SW 1271 (cell line): ENCODE measurements around the gene OR9G4.

Experiments used
- DNase-seq, 2 experiments: peaks; one replicate each; lab custom pipeline; 2025; lab: John Stamatoyannopoulos, UW

The OR9G4 gene

GRCh38 chr11:56748597-56748996, at the start of gene OR9G4:
OR9G4 (minus strand) TSS chr11:56748697; CDS start chr11:56743766, 4,931 bp downstream.
- no peak for DNase-seq

DNA sequence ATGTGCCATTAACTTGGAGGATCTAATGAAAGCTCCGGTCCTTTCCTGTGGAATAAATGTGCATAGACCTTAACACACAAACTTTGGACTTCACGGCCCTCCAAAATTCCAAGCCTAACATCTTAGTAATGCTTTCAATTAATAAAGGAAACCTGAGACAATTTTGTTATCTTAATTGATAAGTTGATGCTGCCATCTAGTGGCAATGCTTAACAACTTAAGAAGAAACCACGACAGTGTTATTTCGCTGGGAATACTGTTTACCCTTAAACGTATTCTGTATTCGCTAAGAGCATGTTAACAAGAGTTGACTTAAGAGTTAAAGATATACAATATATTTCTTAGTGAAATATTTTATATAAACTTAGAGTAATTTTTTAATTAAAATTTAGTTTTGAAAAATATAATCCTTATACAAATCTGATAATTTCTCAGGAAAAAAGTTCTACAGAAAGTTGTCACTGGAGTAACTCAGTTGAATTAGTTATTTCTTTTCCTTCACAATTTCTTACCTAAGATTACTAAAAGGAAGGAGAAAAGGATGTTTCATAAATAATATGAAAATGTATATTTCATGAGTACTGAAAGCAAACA, 35.0 kb upstream of the OR9G4 start:
- peak; percentile 21 to 52 for DNase-seq

DNA sequence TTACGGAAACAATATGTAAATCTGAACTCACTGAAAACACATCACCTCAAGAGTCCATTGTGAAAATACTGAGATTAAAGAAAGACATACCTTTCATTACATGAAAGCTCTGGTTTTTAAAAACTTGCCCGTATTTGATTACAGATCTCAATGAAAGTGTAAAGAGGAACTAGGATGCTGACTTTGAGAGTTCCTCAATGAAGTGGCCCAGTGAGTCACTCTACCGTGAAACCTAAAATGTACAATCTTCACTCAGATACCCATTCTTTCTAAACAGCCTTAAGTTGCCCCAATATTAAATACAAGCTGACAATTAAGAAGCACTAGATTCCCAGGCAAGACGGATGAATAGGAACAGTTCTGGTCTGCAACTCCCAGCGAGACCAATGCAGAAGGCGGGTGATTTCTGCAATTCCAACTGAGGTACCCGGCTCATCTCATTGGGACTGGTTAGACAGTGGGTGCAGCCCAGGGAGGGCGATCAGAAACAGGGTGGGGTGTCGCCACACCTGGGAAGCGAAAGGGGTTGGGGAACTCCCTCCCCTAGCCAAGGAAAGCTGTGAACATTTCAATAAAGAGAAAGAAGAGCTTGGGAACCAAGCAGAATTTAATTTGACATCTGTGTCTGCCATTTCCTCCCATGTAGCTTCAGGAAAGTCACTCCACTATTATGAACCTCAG, 33.8 kb upstream of the OR9G4 start:
- no peak for DNase-seq

DNA sequence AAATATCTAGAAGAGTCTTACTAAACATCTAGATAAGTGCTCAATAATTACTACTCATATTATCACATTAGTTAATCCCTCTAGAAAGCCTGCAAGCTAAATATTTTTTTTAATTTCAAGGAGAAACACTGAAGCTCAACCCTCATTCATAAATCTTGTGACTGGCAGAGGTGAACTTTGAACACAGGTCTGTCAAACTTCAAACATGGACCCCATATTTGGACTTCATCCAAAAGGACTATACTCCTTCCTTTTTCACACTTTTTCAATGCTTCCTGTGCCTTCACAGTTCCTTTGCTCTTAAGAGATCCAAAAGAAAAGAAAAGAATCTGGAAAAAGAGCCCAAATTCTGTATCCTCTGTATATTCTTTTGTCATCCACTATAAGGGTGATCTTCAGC, 28.3 kb upstream of the OR9G4 start:
- DNase-seq: no peak

DNA sequence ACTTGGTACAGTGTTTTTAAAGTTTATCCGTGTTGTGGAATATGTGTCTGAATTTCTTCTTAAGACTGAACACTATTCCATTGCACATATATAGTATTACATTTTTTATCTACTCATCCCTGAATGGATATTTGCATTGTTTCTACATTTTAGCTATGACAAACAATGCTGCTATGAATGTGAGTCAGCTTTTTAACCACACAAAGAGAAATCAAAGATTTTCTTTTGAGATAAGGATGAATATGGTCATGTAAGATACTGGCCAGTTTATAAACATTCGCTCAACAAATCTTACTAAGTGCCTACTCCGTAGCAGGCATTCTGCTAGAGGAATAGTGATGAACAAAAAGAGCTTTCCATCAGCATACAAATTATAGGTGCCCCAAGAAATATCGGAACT, 16.5 kb upstream of the OR9G4 start:
- peak in 1 of 2 experiments; percentile 9 for DNase-seq

DNA sequence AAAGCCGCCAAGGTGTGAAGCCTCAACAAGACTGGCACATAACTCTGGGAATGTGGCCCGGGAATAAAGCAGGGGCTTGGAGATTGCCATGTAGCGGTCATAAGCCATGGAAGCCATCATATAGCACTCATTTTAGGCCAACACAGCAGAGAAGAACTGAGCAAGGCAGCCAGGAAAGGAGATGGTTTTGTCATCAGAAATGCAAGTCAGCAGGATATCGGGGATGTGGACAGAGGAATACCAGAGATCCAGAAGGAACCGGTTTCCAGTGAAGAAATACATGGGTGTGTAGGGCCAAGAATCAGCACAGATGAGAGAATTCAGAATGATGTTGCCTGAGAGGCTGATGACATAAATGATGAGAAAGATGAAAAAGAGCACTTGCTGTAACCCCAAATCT, 3.0 kb upstream of the OR9G4 start:
- no peak for DNase-seq

GRCh38 chr11:56750190-56750589, 1.7 kb upstream of the OR9G4 start:
- DNase-seq: no peak

DNA sequence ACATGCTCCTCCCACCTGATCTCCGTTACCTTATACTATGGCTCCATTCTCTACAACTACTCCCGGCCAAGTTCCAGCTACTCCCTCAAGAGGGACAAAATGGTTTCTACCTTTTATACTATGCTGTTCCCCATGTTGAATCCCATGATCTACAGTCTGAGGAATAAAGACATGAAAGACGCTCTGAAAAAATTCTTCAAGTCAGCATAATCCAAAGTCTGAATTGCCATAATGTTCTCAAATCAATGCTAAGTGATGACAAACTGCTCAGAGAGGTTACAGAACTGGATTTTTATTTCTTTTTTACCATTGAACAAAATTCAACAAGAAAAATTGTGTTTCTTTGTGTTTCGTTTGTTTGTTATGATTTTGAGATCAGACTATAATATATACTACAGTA, 7.6 kb downstream of the OR9G4 start:
- no peak for DNase-seq

DNA sequence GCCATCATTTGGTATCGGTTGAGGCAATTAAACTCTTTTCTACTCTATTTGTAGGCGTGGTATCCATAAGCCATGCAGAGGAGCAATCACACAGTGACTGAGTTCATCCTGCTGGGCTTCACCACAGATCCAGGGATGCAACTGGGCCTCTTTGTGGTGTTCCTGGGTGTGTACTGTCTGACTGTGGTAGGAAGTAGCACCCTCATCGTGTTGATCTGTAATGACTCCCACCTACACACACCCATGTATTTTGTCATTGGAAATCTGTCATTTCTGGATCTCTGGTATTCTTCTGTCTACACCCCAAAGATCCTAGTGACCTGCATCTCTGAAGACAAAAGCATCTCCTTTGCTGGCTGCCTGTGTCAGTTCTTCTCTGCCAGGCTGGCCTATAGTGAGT, 8.4 kb downstream of the OR9G4 start:
- DNase-seq: no peak

DNA sequence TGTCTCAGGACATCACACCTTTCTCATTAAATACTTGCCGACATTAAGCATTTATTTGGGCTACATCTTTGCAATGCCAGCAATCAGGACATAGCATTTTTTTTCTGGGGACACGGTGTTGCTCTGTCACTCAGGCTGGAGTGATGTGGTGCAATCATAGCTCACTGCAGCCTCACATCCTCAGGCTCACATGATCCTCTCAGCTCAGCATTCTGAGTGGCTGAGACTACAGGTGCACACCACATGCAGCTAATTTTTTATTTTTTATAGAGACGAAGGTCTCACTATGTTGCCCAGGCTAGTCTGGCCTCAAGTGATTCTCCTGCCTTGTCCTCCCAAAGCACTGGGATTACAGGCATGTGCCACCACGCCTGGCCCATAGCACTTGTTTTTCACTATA, 28.0 kb downstream of the OR9G4 start:
- DNase-seq: no peak

GRCh38 chr11:56716379-56716854, 32.1 kb downstream of the OR9G4 start:
- no peak for DNase-seq

GRCh38 chr11:56714206-56714605, 34.3 kb downstream of the OR9G4 start:
- no peak for DNase-seq

- DNase-seq: no peak
These were observed 42.0 kb downstream of the OR9G4 start for GRCh38 chr11:56706486-56706885.

- DNase-seq: no peak
These were observed 42.6 kb downstream of the OR9G4 start for GRCh38 chr11:56705784-56706396.

- DNase-seq: no peak
These were observed 47.5 kb downstream of the OR9G4 start for GRCh38 chr11:56700914-56701485.

GRCh38 chr11:56700242-56700913, 48.1 kb downstream of the OR9G4 start:
- DNase-seq: peak; percentile 18 to 50

DNA sequence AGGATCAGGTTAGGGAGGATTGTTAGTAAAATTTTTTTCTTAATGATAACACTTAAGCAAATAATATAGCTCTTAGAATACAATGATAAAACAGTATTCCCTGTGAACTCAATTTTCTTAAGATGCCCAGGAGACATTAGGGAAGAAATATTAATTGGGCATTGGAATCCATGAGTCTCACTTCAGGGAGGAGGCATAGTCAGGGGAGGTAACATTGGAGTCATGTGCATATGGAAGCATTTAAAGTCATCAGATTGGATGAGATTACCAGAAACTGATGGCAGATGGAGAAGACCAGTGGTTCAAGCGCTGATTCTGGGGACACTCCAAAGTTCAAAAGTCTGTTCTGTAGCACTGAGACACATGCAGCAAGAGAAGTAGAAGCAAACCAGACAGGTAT, 49.7 kb downstream of the OR9G4 start, which contains the start of gene OR9G1:
OR9G1 (plus strand) TSS at position 301 of the 400 bp plus-strand sequence. CDS start 1,293 bp downstream, outside the sequence.
- no peak for DNase-seq

GRCh38 chr11:56693428-56693827, 55.1 kb downstream of the OR9G4 start:
- no peak for DNase-seq
